Measurements from ENCODE around the gene PLA2G2C. TPM values are rescaled to one million over a fixed set of nuclear protein-coding genes. Genes with fewer than 3 reads are reported as not detected.

PLA2G2C gene
- total and polyA plus RNA-seq, 2 experiments from 2014 or later, result not detected

DNA sequence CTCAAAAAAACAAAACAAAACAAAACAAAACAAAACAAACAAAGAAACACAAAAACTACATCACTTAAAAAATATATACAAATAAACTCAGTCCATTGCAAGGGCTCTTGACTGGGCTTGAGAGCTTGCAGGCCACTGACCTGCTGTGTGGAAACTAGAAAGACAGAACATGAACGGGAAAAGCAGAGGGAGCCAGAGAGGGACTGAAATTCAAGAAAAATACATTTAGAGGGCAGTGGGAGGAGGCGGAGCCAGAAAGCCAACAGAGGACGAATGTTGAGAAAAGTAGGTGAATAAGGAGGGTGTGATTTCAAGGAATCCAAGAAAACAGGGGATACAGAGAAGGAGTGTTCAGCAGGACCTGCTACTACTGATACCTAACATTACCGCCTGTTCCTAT lies 41.4 kb upstream of the PLA2G2C start:
- Histone ChIP-seq H4K20me1 (replicated peaks; ENCODE audit: insufficient read depth) (no peaks in the 10 kb centered on the region), H3K4me2 (no peak overlapping the region), H3K27ac (ENCODE audit: low read depth) (no peak overlapping the region), H3K9me2 (ENCODE audit: insufficient read depth) (no peaks in the 10 kb centered on the region), H3K27me3 (ENCODE audit: insufficient read depth) (peaks cover 14% of the 10 kb centered on the region; the same call in 1 of the 2 replicates), H3K4me3 (no peak overlapping the region), H3K4me1 (ENCODE audit: insufficient read depth) (peaks cover 7% of the 10 kb centered on the region; the same call in 1 of the 2 replicates), H2AFZ (peak overlapping the region; percentile 6; the same call in 1 of the 2 replicates), H3K79me2 (replicated peaks; ENCODE audit: insufficient read depth) (no peaks in the 10 kb centered on the region), H3F3A (replicated peaks; ENCODE audit: low read depth) (no peaks in the 10 kb centered on the region), H3K36me3 (ENCODE audit: insufficient read depth) (no peaks in the 10 kb centered on the region)
- Mint-ChIP-seq H3K4me3 (no peak overlapping the region), H3K27ac (no peak overlapping the region), H3K36me3 (ENCODE audit: low read depth) (no peaks in the 10 kb centered on the region), H3K4me1 (peaks cover 22% of the 10 kb centered on the region), H3K9me3 (no peaks in the 10 kb centered on the region), H3K27me3 (ENCODE audit: insufficient read depth, low read depth, poor library complexity) (peaks cover 4% of the 10 kb centered on the region)
- TF ChIP-seq, protein P1, sequence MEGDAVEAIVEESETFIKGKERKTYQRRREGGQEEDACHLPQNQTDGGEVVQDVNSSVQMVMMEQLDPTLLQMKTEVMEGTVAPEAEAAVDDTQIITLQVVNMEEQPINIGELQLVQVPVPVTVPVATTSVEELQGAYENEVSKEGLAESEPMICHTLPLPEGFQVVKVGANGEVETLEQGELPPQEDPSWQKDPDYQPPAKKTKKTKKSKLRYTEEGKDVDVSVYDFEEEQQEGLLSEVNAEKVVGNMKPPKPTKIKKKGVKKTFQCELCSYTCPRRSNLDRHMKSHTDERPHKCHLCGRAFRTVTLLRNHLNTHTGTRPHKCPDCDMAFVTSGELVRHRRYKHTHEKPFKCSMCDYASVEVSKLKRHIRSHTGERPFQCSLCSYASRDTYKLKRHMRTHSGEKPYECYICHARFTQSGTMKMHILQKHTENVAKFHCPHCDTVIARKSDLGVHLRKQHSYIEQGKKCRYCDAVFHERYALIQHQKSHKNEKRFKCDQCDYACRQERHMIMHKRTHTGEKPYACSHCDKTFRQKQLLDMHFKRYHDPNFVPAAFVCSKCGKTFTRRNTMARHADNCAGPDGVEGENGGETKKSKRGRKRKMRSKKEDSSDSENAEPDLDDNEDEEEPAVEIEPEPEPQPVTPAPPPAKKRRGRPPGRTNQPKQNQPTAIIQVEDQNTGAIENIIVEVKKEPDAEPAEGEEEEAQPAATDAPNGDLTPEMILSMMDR (conservative IDR thresholded peaks at IDR 0.05; ENCODE audit: low read depth in 2 of 2), result 0 out of 4 replicates have a peak, but pooled peaks of 1 of the 2 experiments have one; percentile 14
- no peak for TF ChIP-seq POLR2AphosphoS5 (IDR thresholded peaks at IDR 0.05; ENCODE audit: low read depth)
- peak; percentile 34 for DNase-seq (ENCODE audit: low spot score)
- ATAC-seq, result peak; percentile 33; the same call in 2 of the 3 replicates

DNA sequence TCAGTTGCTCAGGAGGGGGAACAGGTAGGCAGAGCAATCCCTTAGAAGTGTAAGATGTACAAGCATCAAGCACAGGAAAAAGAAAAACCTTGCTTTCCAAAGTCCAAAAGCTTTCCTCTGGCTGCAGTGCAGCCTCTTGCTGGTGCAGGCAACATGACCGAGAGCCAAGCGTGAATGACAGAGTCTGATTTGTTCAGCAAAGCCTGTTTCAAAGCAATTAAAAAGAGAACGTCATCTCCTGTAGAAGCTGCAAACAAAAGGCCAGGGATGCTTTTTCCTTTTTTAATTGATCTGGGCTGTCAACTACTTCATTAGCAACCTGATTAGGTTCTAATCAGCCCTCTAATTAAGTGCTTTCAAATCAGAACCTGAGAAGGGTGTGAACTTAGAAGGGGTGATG lies 38.2 kb upstream of the PLA2G2C start:
- ATAC-seq (no peak), DNase-seq (ENCODE audit: low spot score) (no peak)
- H2AFZ ChIP-seq, result no peak overlapping the region
- Mint-ChIP-seq H3K4me1 (peaks cover 17% of the 10 kb centered on the region), H3K4me3 (no peak overlapping the region), H3K27me3 (ENCODE audit: insufficient read depth, low read depth, poor library complexity) (peaks cover 2% of the 10 kb centered on the region), H3K9me3 (no peaks in the 10 kb centered on the region), H3K36me3 (ENCODE audit: low read depth) (no peaks in the 10 kb centered on the region), H3K27ac (no peak overlapping the region)
- H4K20me1 ChIP-seq (replicated peaks; ENCODE audit: insufficient read depth), result no peaks in the 10 kb centered on the region
- H3K79me2 ChIP-seq (replicated peaks; ENCODE audit: insufficient read depth), result no peaks in the 10 kb centered on the region
- H3K27me3 ChIP-seq (ENCODE audit: insufficient read depth), result peaks cover 14% of the 10 kb centered on the region; the same call in 1 of the 2 replicates
- H3K9me2 ChIP-seq (ENCODE audit: insufficient read depth), result no peaks in the 10 kb centered on the region
- H3K27ac ChIP-seq (ENCODE audit: low read depth), result no peak overlapping the region
- peaks cover 7% of the 10 kb centered on the region; the same call in 1 of the 2 replicates for H3K4me1 ChIP-seq (ENCODE audit: insufficient read depth)
- no peak overlapping the region for H3K4me3 ChIP-seq
- TF ChIP-seq, protein P1 (conservative IDR thresholded peaks at IDR 0.05; ENCODE audit: low read depth in 2 of 2), result no peak
- TF ChIP-seq EZH2 (IDR thresholded peaks at IDR 0.05; ENCODE audit: low read depth, unreplicated experiment) (no peak), ZNF331 (CRISPR knock-in tag; IDR thresholded peaks at IDR 0.05; ENCODE audit: low read depth) (no peak), ZNF114 (CRISPR knock-in tag; IDR thresholded peaks at IDR 0.05) (no peak)
- TF ChIP-seq, protein P2, sequence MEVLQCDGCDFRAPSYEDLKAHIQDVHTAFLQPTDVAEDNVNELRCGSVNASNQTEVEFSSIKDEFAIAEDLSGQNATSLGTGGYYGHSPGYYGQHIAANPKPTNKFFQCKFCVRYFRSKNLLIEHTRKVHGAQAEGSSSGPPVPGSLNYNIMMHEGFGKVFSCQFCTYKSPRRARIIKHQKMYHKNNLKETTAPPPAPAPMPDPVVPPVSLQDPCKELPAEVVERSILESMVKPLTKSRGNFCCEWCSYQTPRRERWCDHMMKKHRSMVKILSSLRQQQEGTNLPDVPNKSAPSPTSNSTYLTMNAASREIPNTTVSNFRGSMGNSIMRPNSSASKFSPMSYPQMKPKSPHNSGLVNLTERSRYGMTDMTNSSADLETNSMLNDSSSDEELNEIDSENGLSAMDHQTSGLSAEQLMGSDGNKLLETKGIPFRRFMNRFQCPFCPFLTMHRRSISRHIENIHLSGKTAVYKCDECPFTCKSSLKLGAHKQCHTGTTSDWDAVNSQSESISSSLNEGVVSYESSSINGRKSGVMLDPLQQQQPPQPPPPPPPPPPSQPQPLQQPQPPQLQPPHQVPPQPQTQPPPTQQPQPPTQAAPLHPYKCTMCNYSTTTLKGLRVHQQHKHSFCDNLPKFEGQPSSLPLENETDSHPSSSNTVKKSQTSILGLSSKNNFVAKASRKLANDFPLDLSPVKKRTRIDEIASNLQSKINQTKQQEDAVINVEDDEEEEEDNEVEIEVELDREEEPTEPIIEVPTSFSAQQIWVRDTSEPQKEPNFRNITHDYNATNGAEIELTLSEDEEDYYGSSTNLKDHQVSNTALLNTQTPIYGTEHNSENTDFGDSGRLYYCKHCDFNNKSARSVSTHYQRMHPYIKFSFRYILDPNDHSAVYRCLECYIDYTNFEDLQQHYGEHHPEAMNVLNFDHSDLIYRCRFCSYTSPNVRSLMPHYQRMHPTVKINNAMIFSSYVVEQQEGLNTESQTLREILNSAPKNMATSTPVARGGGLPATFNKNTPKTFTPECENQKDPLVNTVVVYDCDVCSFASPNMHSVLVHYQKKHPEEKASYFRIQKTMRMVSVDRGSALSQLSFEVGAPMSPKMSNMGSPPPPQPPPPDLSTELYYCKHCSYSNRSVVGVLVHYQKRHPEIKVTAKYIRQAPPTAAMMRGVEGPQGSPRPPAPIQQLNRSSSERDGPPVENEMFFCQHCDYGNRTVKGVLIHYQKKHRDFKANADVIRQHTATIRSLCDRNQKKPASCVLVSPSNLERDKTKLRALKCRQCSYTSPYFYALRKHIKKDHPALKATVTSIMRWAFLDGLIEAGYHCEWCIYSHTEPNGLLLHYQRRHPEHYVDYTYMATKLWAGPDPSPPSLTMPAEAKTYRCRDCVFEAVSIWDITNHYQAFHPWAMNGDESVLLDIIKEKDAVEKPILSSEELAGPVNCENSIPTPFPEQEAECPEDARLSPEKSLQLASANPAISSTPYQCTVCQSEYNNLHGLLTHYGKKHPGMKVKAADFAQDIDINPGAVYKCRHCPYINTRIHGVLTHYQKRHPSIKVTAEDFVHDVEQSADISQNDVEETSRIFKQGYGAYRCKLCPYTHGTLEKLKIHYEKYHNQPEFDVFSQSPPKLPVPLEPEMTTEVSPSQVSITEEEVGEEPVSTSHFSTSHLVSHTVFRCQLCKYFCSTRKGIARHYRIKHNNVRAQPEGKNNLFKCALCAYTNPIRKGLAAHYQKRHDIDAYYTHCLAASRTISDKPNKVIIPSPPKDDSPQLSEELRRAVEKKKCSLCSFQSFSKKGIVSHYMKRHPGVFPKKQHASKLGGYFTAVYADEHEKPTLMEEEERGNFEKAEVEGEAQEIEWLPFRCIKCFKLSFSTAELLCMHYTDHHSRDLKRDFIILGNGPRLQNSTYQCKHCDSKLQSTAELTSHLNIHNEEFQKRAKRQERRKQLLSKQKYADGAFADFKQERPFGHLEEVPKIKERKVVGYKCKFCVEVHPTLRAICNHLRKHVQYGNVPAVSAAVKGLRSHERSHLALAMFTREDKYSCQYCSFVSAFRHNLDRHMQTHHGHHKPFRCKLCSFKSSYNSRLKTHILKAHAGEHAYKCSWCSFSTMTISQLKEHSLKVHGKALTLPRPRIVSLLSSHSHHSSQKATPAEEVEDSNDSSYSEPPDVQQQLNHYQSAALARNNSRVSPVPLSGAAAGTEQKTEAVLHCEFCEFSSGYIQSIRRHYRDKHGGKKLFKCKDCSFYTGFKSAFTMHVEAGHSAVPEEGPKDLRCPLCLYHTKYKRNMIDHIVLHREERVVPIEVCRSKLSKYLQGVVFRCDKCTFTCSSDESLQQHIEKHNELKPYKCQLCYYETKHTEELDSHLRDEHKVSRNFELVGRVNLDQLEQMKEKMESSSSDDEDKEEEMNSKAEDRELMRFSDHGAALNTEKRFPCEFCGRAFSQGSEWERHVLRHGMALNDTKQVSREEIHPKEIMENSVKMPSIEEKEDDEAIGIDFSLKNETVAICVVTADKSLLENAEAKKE (CRISPR knock-in tag; IDR thresholded peaks at IDR 0.05), result no peak
- no peaks in the 10 kb centered on the region for H3F3A ChIP-seq (replicated peaks; ENCODE audit: low read depth)
- no peak overlapping the region for H3K4me2 ChIP-seq
- no peaks in the 10 kb centered on the region for H3K36me3 ChIP-seq (ENCODE audit: insufficient read depth)
